HFF-Myc (cell line): ENCODE measurements around the gene TEAD1.
A peak's percentile ranks its signal among the peaks of the same experiment; 100 is the strongest.

ENCODE experiments used
- DNase-seq: peaks from one replicate; pipeline ENCODE4 v3.0.0-alpha.2; 2011; ENCODE audit warnings: low read depth; ENCODE audit errors: extremely low read depth
- H3K4me3 ChIP-seq: replicated peaks from 2 replicates; pipeline ENCODE4 v1.5.1; 2011; ENCODE audit warnings: low read depth, mild to moderate bottlenecking, control low read depth, low read length
- CTCF ChIP-seq: IDR thresholded peaks from 2 replicates; pipeline ENCODE4 v1.5.1; 2012; ENCODE audit warnings: mild to moderate bottlenecking, low read depth, low read length, control low read depth; ENCODE audit errors: missing control alignments

The TEAD1 gene

GRCh38 chr11:12773591-12773990, 99.4 kb downstream of the TEAD1 start:
- TF ChIP-seq CTCF: no peak
- DNase-seq: no peak
- H3K4me3 ChIP-seq: no peak overlapping the region

GRCh38 chr11:12775955-12776354, 101.7 kb downstream of the TEAD1 start:
- no peak for TF ChIP-seq CTCF

GRCh38 chr11:12777208-12777874, 103.1 kb downstream of the TEAD1 start:
- TF ChIP-seq CTCF: no peak
- H3K4me3 ChIP-seq: no peak overlapping the region

More at GRCh38 chr11:12775955-12776354, 101.7 kb downstream of the TEAD1 start:
- DNase-seq: no peak
- no peak overlapping the region for H3K4me3 ChIP-seq

GRCh38 chr11:12778240-12778905, 104.2 kb downstream of the TEAD1 start:
- no peak for TF ChIP-seq CTCF
- no peak overlapping the region for H3K4me3 ChIP-seq
- DNase-seq: no peak

More at GRCh38 chr11:12777208-12777874, 103.1 kb downstream of the TEAD1 start:
- peak; percentile 51 for DNase-seq

GRCh38 chr11:12783765-12784164, 109.5 kb downstream of the TEAD1 start:
- no peak overlapping the region for H3K4me3 ChIP-seq
- TF ChIP-seq CTCF: no peak
- DNase-seq: no peak

- no peak for DNase-seq
- H3K4me3 ChIP-seq: no peak overlapping the region
- no peak for TF ChIP-seq CTCF
Measured at GRCh38 chr11:12784445-12784844, 110.2 kb downstream of the TEAD1 start.

GRCh38 chr11:12784987-12785386, 110.8 kb downstream of the TEAD1 start:
- H3K4me3 ChIP-seq: no peak overlapping the region
- no peak for TF ChIP-seq CTCF
- no peak for DNase-seq
